Hematopoietic multipotent progenitor cell treated with erythropoietin and hydrocortisone succinate and interleukin-3 and kit ligand, for 6 days (in vitro differentiated cells): Measurements from ENCODE around the gene HTR1E.
"Not testable (repeated sequence)": the region's sequence is repeated elsewhere in the genome, so short reads cannot be mapped to it uniquely, and the experiment has no call there.

Experiments used
- DNase-seq: peaks from one replicate; pipeline ENCODE4 v3.0.0-alpha.2; 2015

Gene HTR1E

DNA sequence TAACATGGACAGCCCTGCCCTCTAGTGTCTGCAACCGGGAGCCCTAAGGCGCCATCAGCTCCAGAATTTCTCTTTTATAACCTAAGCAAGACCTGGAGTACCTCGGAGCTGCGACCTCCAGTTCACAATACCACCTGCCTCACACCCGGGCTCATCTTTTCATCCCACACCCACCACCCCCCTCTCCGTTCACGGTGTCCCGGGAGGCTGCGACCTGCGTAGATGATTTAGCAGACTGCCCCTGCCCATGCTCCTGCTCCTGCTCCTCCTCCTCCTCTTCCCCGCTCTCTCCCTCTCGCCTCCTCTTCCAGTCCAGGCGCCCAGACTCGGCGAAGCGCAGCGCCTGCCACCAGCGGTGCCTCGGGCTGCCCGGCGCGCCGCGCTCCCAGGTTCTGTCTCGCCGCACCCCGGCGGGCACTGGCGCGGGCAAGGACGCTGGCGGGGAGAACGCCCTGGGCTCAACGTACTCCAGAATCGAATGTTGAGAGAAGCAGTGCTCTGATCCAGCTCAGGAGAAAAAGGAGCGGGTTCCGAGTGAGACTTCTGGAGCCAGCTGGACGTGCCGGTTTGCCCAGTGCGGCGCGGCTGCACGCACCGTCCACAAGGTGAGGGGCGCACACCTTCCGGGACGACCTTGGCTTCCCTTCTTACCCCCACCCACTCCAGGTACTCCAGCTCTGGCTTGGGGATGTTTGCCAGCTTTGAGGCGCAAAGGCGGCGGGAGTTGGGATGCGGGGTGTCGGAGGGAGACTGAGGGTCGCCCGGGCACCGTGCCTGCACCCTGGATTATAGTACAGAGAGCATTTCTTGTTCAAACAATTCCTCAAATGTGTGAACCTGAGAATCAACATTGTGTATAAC, at the start of gene HTR1E:
HTR1E (plus strand) TSS at position 310 of the 861 bp plus-strand sequence. CDS start 77,807 bp downstream, outside the sequence.
- DNase-seq = peak; percentile 58

- no peak for DNase-seq
These were observed 49.0 kb upstream of the HTR1E start for GRCh38 chr6:86888301-86888700.

DNA sequence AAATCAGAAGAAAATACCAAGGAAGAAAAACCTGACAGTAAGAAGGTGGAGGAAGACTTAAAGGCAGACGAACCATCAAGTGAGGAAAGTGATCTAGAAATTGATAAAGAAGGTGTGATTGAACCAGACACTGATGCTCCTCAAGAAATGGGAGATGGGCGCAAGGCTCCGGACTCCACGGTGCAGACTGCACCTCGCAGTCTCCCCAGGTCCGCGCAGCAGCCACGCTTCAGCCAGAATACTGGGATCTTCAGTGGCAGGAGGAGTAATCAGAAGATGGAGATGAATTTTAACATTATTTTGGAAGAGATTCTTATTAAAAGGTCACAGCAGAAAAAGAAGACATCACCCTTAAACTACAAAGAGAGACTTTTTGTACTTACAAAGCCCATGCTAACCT, 40.1 kb upstream of the HTR1E start:
- not testable (repeated sequence) for DNase-seq

DNA sequence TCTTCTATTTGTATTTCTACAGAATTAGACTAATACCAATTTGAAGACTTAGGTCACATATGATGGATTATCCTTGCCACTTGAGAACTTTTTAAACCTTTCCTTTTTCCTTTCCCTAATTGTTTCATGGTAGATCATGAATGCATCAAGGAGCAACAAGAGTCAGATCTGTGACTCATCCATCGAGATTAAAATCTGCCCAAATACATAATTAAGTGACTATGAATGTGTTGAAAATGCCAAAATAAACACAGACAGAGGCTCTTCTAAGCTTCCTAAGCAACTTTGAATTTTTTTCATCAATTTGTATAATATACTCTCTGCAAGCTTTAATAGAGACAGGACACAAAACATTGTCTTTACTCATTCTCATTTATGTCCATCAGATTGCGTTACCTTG, 23.5 kb upstream of the HTR1E start:
- no peak for DNase-seq

DNA sequence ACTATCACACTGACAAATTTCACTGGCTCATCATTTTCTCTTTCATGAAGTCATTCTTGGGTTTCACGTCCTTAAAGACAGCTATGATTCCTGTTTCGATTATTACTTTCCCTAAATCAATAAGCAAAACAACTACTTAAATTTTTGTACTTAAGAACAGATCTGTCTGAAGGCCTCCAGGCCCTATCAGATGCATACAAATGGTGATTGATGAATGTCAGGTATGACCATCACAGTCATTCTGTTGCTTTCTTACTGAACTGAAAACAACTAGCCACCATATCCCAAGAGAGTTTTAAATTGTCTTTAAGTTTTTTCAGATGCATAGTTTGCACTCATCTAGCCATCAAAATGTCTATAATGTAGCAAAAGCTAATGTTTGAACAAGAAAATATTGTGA, 20.9 kb upstream of the HTR1E start:
- DNase-seq = no peak

DNA sequence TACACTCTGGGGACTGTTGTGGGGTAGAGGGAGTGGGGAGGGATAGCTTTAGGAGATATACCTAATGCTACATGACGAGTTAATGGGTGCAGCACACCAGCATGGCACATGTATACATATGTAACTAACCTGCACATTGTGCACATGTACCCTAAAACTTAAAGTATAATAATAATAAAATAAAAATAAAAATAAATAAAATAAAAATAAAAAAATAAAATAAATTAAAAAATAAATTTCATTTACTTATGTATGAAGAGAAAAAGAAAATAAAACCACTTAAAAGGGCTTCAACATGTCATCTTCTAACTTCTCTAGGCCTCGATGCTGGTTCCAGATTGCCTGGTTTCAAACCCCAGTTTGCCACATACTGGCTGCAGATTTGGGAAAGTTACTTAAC, 10.2 kb upstream of the HTR1E start:
- not testable (repeated sequence) for DNase-seq

DNA sequence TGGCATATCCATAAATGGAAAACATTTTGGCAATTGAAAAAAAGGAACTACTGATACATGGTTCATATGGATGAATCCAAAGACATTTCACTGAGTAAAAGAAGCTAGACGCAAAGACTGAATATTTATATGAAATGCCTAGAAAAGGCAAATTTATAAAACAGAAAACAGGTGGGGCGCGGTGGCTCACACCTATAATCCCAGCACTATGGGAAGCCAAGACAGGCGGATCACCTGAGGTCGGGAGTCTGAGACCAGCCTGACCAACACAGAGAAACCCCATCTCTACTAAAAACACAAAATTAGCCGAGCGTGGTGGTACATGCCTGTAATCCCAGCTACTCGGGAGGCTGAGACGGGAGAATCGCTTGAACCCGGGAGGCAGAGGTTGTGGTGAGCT, 9.5 kb upstream of the HTR1E start:
- not testable (repeated sequence) for DNase-seq

DNA sequence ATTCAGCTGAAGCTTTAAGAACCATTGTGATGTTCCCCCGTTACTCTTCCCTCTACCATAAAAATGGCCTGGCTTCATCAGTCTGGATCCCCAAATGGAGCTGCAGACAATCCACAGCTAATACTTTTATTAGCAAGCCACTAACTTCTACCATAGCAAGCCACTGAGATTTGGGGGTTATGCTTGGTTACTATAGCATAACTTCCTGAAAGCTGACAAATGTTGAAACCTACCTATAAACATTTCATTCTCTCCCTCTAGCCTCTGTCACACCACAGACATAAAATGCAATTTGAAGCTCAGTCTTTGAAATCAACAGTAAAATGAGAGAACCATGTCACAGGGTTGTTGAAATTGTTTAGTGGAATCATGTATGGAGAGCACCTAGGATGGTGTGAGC, 3.0 kb upstream of the HTR1E start:
- DNase-seq = no peak

DNA sequence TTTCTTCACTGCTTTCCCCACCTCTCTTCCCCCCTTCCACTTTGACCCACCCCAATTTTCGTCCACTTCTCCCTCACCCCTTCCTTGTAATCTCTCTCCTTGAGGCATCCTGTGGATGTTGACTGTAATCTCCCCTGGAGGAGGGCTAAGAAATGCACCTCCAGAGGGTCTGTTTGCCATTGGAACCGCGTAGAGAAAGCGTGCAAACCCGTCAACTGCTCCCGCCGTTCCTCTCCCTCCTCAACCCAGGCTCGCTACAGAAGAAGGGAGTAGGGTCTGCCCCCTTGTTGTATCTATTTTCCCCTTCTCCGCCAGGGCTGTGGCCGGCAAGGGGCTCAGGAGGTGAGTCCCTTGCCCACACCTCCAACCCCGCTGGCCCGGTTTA, 502 bp upstream of the HTR1E start:
- no peak for DNase-seq

DNA sequence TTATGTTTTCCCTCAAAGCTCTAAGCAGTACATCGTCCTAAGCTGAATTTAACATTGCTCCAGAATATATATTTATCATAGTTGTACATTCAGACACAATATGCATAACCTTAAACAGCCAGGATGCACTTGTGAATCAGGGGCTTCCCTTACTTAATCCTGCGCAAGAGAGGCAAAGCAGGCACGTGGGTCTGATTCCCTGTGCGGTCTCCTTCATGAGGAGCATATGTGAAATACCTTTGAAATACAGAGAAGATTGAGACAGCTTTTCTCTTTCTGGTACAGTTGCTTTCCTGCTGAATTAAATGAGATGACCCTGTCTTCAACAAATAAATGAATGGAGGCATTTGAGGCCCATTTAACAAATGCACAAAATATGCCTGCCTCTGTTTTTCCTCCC, 1.5 kb downstream of the HTR1E start:
- no peak for DNase-seq

DNA sequence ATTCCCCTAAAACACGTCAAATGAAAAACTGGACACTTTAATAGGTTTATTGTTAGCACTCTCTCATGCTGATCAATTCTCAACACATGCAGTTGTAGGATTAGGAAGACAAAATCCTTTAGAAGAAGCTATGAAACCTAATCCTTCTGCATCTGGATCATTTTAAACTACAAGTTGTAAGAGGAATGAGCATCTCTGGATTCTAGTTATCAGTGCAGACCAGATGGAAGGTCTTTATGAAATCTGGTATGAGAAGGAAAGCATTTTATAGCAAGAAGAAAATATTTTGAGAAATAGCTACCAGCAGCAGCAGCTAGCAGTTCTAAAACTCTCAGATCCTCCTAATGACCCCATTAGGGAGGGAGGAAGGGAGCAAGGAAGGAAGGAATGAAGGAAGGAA, 4.1 kb downstream of the HTR1E start:
- DNase-seq = no peak

GRCh38 chr6:86942769-86943516, 5.6 kb downstream of the HTR1E start:
- no peak for DNase-seq

DNA sequence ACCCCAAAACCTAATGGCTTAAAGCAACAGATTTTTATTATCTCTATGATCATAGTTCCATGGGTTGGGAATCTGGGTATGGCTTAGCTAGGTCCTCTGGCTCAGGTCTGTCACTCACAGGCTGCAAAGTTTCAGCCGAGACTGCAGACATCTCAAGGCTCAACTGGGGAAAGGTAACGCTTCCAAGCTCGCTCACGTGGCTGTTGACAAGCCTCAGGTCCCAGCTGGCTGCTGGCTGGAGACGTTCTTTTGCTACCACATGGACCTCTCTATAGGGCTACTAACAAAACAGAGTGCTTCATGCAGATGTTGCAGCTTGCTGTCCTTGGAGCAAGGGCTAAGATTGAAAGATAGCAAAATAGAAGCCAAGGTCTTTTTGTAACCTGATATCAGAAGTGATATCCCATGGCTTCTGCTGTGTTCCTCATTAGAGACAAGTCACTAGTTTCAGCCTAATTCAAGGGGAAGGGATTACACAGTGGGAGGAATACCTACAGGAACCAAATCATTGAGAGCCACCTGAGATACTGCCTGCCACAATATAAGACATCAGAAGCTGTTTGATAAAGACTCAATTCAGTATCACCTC, 6.6 kb downstream of the HTR1E start:
- no peak for DNase-seq

DNA sequence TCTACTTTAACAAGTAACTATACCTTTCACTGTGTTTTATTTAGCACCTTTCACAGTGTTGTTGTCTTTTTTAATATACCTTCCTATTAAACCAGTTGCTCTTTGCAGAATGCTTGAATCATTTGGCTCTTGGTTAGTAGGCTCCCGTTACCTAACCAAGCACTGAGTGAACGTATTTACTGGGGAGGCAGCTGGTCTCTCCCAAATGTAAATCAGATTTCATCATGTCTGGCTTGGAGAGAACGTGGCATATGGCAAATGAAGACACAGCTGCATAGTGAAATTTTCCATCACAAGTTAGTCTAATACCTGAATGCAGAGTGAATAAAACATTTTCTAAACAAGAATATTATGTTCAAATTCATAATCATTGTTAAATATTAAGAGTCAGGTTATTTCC, 12.4 kb downstream of the HTR1E start:
- DNase-seq = no peak

- no peak for DNase-seq
These were observed 15.7 kb downstream of the HTR1E start for GRCh38 chr6:86952991-86953390.

- DNase-seq = no peak
These were observed 22.3 kb downstream of the HTR1E start for GRCh38 chr6:86959656-86960055.

- DNase-seq = no peak
These were observed 24.3 kb downstream of the HTR1E start for GRCh38 chr6:86961455-86962200.

GRCh38 chr6:86963352-86963751, 26.0 kb downstream of the HTR1E start:
- DNase-seq = no peak

GRCh38 chr6:86964029-86964579, 26.8 kb downstream of the HTR1E start:
- no peak for DNase-seq

DNA sequence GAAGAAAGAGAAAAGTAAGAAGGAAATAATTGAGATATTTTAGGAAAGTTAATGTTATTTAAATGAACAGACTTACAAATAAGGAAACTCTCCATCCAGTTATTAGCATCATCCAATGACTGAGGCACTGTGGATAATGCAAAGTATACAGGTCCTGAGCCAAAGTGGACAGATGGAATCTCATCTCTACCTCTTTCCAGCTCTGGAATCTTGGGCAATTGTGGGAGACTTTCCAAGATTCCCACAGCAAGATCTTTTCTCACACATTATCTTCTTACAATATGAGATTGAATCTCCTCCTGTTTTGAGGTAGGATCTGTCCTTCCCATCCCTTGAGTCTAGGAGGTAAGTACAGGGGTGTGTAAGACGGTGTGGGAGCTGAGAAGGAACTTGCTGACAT, 28.9 kb downstream of the HTR1E start:
- DNase-seq = no peak

- DNase-seq = peak; percentile 58
These were observed 32.2 kb downstream of the HTR1E start for GRCh38 chr6:86969573-86969972.

DNA sequence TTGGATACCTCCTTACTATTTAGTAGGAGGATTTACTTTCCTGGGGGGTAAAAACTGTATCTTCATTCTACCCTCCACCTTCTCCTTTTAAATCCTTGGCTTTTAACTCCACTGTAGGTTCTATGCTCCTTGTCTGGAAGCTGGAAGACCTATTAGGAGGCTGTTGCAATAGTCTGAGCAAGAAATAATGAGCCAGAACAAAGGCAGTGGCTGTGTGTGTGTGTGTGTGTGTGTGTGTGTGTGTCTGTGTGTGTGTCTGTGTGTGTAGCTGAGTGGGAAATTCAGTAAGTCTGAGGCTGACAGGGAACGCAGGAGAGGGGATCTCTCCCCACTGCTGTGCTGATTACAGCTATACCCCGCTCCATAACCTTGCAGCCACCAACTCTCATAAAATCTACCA, 35.8 kb downstream of the HTR1E start:
- DNase-seq = no peak

DNA sequence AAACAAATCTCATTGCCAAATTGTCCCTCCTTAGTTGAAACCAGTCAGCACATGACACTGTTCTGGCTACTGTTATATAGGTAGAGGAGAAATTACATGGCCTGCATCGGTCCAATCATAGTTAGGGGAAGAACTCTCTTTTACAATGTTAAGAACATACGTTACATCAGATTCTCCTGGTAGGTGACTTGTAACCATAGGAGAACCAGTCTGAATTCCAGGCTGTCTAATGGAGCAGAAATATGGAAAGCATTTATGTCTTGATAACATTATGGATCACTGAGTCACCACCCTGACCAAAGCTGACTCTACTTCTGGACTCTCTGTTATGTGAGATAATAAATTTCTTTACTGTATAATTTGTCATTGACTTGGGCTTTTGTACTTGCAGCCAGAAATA, 40.9 kb downstream of the HTR1E start:
- no peak for DNase-seq
